Measurements from ENCODE around the gene ARHGEF10L.

GRCh38 chr1:17665950-17666720, 126.6 kb downstream of the ARHGEF10L start:
- TF ChIP-seq, protein P1, sequence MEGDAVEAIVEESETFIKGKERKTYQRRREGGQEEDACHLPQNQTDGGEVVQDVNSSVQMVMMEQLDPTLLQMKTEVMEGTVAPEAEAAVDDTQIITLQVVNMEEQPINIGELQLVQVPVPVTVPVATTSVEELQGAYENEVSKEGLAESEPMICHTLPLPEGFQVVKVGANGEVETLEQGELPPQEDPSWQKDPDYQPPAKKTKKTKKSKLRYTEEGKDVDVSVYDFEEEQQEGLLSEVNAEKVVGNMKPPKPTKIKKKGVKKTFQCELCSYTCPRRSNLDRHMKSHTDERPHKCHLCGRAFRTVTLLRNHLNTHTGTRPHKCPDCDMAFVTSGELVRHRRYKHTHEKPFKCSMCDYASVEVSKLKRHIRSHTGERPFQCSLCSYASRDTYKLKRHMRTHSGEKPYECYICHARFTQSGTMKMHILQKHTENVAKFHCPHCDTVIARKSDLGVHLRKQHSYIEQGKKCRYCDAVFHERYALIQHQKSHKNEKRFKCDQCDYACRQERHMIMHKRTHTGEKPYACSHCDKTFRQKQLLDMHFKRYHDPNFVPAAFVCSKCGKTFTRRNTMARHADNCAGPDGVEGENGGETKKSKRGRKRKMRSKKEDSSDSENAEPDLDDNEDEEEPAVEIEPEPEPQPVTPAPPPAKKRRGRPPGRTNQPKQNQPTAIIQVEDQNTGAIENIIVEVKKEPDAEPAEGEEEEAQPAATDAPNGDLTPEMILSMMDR (IDR thresholded peaks at IDR 0.05), result no peak
- TF ChIP-seq EP300 (IDR thresholded peaks at IDR 0.05), result no peak
